ENCODE measurements around the gene TCF21.
"Not testable (repeated sequence)": the region's sequence is repeated elsewhere in the genome, so short reads cannot be mapped to it uniquely, and the experiment has no call there.

Gene TCF21

GRCh38 chr6:133888929-133889556 lies at the start of gene TCF21:
TSS of gene TCF21 (plus strand) at chr6:133889113. CDS start at chr6:133889398, 285 bp downstream.
- FAIRE-seq: no peak

DNA sequence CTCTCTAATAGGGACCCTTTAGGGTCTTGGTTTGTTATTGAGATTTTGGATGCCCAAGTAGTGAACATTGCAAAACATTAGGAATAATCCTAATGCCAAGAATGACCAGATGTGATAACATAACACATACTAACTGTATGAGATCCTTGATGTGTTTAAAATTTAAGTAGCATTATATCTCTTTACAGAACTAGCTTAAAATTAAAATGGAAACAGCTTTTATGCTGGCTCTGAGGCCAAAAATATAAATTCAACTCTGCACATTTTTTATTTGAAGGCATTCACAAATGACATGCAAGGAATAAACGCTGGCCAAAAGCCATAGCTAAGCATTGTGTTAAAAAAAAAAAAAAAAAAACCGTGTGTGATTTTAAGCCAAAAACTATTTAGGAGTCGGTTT lies 47.7 kb upstream of the TCF21 start:
- no peak for FAIRE-seq

DNA sequence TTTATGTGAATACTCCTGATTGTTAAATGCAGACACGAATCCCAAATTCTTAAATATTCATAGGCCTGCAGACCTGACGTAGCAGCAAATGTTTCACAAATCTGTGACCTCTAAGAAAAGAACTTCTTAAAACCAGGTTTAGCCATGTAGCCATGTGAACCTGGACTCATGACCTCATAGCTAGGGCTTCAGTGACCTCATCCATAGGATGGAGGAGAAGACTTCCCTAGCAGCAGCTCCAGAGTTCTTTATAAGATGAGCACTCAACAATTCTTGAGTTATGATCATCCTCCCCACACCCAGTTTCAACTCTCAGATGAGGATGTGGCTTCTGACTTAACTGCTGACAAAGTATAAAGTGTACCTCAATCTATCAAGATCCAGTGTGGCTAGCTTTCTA lies 45.8 kb upstream of the TCF21 start:
- no peak for FAIRE-seq

GRCh38 chr6:133844709-133845108 lies 44.2 kb upstream of the TCF21 start:
- no peak for FAIRE-seq

DNA sequence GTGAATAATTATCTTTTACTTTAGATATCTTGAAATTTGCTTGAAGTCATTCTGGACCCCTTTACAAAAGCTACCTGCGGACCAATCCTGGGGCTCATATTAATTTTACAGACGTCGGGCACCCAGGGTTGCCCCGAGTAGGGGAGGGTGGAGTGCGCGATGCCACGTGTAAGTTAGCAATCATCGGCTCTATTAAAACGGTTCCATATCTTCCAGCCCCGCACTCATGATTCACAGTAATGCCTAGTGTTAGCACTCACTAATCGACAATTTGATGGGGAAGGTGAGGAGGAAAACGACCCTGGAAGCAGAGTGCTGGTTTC lies 34.9 kb upstream of the TCF21 start:
- FAIRE-seq: no peak

- FAIRE-seq: no peak
Measured at GRCh38 chr6:133854364-133855275, 34.3 kb upstream of the TCF21 start.

GRCh38 chr6:133855276-133855990 lies 33.5 kb upstream of the TCF21 start:
- FAIRE-seq: no peak

GRCh38 chr6:133855991-133856370 lies 32.9 kb upstream of the TCF21 start:
- no peak for FAIRE-seq

- no peak for FAIRE-seq
Measured at GRCh38 chr6:133856911-133857310, 32.0 kb upstream of the TCF21 start.

DNA sequence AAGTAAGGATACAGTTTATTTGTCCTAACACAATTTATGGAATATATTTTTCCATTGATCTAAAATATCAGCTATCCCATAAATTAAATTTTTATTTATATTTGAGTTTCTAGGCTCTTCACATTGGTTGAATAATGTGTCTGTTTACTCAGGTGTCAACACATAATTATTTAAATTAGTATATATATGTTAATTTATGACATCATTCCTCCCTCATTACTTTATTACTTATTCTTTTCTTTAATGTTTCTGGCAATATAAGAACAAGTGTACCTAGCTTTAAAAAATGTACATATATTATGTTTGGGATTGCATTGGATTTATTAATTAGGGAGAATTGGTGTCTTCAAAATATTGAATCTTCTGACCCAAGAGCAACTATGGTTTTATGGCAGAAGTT lies 31.2 kb upstream of the TCF21 start:
- no peak for FAIRE-seq

- not testable (repeated sequence) for FAIRE-seq
Measured at GRCh38 chr6:133861337-133861736, 27.6 kb upstream of the TCF21 start.

DNA sequence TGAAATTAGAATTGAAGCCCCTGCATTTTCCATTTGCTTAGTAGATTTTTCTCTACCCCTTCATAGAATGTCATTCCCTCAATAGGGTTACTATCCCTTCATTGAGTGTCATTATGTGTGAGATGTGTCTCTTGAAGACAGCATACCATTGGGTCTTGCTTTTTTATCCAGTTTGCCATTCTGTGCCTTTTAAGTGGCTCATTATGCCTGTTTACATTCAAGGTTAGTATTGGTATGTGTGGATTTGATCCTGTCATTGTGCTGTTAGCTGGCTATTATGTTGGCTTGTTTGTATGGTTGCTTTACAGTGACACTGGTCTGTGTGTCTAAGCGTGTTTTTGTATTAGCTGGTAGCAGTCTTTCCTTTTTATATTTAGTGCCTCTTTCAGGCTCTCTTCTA lies 25.7 kb upstream of the TCF21 start:
- FAIRE-seq: no peak

DNA sequence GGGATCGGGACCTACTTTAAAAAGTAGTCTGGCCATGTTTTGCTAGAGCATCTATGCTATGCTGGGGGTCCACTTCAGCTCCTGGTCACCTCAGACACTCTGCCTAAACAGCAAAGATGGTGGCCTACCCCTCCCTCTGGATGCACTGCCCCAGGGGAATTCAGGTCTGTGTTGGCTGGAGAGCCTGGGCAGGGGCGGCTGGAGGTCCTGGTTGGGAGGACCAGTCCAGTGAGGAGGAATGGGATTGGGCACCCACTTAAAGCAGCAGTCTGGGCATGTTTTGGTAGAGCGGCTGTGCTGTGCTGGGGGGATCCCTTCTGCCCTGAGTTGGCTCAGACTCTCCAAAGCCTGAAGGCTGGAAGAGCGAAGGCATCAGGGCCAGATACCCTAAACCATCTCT lies 23.2 kb upstream of the TCF21 start:
- FAIRE-seq: no peak

DNA sequence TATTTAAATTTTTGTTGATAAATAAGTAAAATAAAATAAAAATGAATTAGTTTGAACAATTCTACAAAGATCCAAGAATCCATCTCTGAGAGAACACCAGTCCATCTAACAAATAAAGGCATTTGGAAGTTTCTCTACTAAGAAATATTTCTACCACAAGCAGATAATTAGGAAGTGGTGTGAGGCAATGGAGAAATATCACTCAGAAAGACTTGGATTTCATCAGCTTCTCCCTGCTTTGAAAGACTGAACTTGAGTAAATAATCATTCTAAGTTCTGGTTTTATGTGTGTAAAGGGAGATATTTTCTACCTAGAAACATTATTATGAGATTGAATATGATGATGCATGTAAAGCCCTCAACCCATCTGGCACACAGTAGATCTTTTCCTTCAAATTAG lies 17.8 kb upstream of the TCF21 start:
- no peak for FAIRE-seq

DNA sequence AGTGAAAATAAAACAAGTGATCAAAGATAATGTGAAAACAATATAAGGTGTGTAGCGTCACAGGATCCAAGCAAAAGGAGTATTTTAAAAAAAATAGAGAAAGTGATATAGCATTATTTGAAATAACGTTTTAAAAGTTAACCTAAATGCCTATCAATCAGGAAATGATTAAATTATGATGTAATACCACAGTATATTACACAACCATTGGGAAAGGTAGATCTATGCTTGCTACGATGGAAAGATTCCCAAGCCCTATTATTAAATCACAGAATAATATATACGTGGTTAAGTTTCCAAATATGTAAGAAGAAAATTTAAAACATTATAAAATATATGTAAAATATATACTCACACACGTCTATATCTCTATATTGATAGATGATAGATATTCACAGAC lies 15.4 kb upstream of the TCF21 start:
- FAIRE-seq: no peak

- no peak for FAIRE-seq
Measured at GRCh38 chr6:133877116-133877515, 11.8 kb upstream of the TCF21 start.

DNA sequence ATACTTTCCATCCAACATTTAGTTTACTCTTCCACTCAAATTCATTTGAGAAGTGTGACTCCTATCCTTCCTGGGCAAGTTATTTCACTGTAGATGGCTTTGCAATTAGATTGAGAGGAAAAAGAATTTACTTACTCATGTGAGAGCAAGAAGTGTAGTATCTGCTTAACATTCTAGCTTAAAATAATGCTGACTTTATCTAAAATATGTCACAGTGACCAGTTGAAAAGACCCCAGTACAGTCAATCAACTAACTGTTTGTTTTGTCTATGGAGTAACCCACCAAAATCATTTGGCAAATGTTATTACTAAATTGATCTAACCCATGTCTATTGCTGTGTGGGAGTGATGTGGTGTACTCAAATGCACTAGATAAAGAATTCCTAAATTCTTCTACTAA lies 8.9 kb upstream of the TCF21 start:
- FAIRE-seq: no peak

DNA sequence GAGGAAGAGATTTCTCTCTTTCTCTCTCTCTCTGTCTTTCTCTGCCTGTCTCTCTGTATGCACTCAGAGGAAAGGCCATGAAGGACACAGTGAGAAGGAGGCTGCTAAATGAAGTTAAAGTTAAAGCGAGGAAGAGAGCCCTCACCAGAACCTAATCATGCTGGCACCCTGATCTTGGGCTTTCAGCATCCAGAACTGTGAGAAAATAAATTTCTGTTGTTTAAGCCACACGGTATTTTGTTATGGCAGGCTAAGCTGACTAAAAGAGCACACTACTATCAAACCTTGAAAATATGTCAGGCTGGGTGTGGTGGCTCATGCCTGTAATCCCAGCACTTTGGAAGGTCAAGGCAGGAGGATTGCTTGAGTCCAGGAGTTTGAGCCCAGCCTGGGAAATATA lies 8.0 kb upstream of the TCF21 start:
- no peak for FAIRE-seq

- no peak for FAIRE-seq
Measured at GRCh38 chr6:133886104-133886775, 2.7 kb upstream of the TCF21 start.

DNA sequence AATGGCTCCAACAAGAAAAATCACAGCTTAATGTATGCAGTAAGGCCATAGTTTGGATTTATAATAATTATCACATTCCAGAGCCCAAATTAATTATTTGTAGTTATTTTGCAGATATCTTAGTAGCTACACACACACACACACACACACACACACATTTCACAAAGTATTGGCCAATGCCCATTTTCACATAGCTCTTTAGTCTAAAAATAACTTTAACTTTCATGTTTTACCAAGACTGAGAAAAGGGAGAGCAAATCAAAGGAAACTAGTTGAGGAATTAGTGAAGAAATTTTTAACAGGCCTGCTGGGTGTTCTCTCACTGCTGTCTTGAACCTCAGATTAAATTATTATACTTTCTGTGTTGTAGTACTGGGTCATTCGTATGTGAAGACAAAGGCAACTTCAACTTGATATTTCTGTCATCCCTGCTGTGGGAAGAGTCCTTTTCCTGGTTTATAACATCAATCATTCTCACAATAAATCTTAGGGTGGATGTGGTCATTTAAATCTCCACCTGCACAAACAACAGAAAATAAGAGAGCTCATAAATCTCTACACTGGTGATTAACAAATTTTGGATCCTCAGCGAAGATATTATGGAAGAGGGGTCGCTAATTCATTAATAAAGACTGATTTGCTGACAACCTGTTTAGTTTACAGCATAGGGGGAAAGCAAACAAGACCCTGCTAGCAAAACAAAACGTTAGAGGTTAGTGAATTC lies 1.6 kb upstream of the TCF21 start:
- FAIRE-seq: no peak

- FAIRE-seq: no peak
Measured at GRCh38 chr6:133887880-133888230, 1.1 kb upstream of the TCF21 start.

- FAIRE-seq: no peak
Measured at GRCh38 chr6:133889557-133890403, 867 bp downstream of the TCF21 start.
